GM12891 (cell line): ENCODE measurements around the gene OTOS.

Experiments
- DNase-seq: peaks from one replicate; pipeline ENCODE4 v3.0.0; 2011; ENCODE audit warnings: low spot score; ENCODE audit not compliant: insufficient read length
- FAIRE-seq: peaks from 2 replicates; lab custom pipeline; 2011; peaks lifted over from hg19 to GRCh38; lab: Jason Lieb, UNC
- PAX5 ChIP-seq: IDR thresholded peaks from 2 replicates; pipeline ENCODE4 v1.6.1; 2011; ENCODE audit warnings: low read length, moderate library complexity, mild to moderate bottlenecking; ENCODE audit not compliant: insufficient read depth, severe bottlenecking
- POLR2A ChIP-seq: IDR thresholded peaks from 2 replicates; pipeline ENCODE4 v1.6.1; 2011; ENCODE audit warnings: low read depth, low read length, control low read depth
- POLR2AphosphoS5 ChIP-seq: IDR thresholded peaks from 2 replicates; pipeline ENCODE4 v1.6.1; 2011; ENCODE audit warnings: low read depth, low read length, control low read depth
- POU2F2 ChIP-seq: IDR thresholded peaks from 2 replicates; pipeline ENCODE4 v1.6.1; 2011; ENCODE audit warnings: low read depth, mild to moderate bottlenecking, control low read depth, low read length, moderate library complexity
- SPI1 ChIP-seq: IDR thresholded peaks from 2 replicates; pipeline ENCODE4 v1.6.1; 2011; ENCODE audit warnings: low read depth, low read length, control low read depth
- TAF1 ChIP-seq: IDR thresholded peaks from 2 replicates; pipeline ENCODE4 v1.6.1; 2011; ENCODE audit warnings: low read depth, low read length, control low read depth

The OTOS gene

DNA sequence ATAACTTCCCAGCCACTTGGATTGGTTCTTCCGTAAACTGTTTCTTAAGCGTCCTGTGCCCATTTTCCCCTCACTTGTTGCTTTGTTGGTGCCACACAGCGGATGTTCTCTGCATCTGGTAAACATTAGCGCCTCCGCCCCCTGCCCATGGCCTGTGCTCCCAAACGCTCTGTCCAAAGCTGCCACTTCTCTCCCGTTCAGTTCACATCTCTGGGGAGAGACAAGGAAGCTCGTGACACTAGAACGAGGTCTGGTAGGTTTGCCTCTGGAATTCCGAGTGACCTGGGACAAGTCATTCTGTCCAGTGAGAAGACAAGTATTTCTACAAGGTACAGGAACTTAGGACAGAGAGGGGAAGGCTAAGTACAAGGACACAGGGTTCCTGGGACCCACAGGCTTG is 13.7 kb downstream of the OTOS start:
- no peak for FAIRE-seq
- no peak for DNase-seq
- TF ChIP-seq POU2F2, result no peak
- no peak for TF ChIP-seq POLR2A
- no peak for TF ChIP-seq POLR2AphosphoS5
- no peak for TF ChIP-seq SPI1
- TF ChIP-seq PAX5, result no peak
- no peak for TF ChIP-seq TAF1

DNA sequence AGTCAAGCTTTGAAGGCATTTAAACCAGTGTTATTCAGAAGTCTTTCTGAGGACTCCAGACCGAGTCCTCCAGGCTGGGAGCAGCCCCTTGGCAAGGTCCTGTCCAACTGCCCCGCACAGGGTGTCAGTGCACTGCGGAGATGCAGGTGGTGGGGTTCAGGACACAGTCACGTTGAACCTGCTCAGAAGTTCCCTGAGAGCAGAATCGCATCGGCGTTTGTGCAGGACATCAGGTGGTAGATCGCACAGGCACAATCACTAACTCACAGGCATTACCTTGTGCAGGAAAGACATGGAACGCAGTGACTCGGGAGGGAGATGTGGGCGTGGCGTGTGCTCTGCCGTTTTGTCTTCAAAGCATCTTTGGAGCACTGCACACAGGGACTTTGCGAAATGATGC is 14.7 kb downstream of the OTOS start:
- DNase-seq, result no peak
- TF ChIP-seq POLR2A, result no peak
- no peak for TF ChIP-seq POLR2AphosphoS5
- no peak for TF ChIP-seq SPI1
- no peak for TF ChIP-seq PAX5
- TF ChIP-seq POU2F2, result no peak
- no peak for TF ChIP-seq TAF1
- FAIRE-seq, result no peak

DNA sequence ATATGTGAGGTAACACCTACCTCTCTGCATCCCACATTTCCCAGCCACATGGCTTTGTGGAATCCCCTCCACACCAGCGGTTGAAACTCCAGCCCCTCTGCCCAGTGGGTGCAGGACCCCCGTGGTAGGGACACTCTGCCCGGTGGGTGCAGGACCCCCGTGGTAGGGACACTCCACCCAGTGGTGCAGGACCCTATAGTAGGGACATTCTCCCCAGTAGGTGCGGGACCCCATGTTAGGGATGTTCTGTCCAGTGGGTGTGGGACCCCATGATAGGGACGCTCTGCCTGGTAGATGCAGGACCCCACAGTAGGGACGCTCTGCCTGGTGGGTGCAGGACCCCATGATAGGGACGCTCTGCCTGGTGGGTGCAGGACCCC is 15.8 kb downstream of the OTOS start:
- no peak for FAIRE-seq
- no peak for DNase-seq
- no peak for TF ChIP-seq POU2F2
- TF ChIP-seq PAX5, result no peak
- no peak for TF ChIP-seq TAF1
- no peak for TF ChIP-seq SPI1
- TF ChIP-seq POLR2AphosphoS5, result no peak
- no peak for TF ChIP-seq POLR2A

DNA sequence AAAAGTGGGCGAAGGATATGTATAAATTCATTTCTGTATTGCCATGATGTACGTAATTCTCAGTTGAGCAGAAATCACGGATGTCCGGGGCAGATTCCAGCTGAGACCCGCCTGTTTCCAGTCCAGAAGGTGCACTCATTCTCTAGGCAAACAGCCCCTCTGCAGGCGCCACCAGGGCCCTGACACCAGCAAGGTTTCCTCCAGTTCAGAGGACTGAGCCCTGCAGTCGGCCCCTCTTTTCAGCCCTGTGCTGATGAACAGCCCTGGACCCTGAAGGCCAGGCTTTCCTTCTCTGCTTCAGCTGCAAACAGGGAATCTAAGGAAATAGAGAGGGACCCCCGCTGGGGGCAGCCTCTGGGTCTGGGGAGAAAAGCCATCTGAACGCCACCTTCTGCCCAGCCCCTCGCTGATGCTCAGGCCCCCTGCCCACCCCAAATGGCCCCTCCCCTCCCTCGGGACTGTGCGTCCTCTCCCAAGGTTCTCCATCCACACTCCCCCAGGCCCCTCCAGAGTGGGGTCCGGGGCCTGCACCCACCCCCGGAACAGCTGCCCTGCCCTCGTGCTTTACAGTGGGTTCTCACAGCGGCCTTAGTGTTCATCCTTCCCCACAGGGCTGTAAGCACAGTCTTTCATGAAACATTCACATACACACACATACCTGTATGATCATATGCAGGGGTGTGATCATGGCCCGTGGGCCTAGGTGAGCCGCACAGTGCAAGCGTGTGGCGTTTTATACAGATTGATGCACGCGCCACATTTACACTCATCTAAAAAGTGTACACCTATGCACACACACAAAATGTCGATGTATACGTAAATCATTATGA is 16.4 kb downstream of the OTOS start:
- DNase-seq, result no peak
- TF ChIP-seq POLR2AphosphoS5 (no peak), PAX5 (no peak), POLR2A (no peak), TAF1 (no peak), POU2F2 (no peak), SPI1 (no peak)

GRCh38 chr2:240121675-240122074 is 18.8 kb downstream of the OTOS start:
- TF ChIP-seq SPI1, result no peak
- no peak for TF ChIP-seq TAF1
- no peak for TF ChIP-seq POU2F2
- no peak for TF ChIP-seq POLR2A
- TF ChIP-seq POLR2AphosphoS5, result no peak
- FAIRE-seq, result no peak
- no peak for DNase-seq

More for the DNA sequence above, 16.4 kb downstream of the OTOS start:
- FAIRE-seq, result no peak

DNA sequence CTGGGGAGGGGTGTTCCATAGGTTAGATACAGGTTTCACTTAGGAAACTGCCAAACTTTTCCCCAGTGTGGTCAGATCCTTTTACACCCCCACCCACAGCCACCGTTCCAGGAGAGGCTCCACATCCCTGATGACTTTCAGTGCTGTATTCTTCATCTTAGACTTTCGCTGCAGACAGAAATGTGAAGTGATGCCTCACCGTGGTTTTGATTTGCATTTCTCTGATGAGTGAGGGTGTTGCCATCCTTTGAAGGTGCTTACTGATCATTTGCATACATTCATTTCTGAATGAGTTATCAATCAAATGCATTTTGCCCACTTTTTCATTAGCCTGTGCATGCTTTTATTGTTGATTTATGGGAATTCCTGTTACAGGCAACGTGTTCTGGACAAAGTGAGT is 19.3 kb downstream of the OTOS start:
- TF ChIP-seq SPI1 (no peak), POU2F2 (peak; percentile 81)
- DNase-seq, result no peak
- peak; percentile 71 for FAIRE-seq

- FAIRE-seq (no peak), DNase-seq (no peak)
- no peak for TF ChIP-seq SPI1
- no peak for TF ChIP-seq PAX5
- TF ChIP-seq POLR2AphosphoS5, result no peak
- no peak for TF ChIP-seq POU2F2
- no peak for TF ChIP-seq TAF1
- TF ChIP-seq POLR2A, result no peak
Measured at GRCh38 chr2:240114233-240114632, 26.2 kb downstream of the OTOS start.

DNA sequence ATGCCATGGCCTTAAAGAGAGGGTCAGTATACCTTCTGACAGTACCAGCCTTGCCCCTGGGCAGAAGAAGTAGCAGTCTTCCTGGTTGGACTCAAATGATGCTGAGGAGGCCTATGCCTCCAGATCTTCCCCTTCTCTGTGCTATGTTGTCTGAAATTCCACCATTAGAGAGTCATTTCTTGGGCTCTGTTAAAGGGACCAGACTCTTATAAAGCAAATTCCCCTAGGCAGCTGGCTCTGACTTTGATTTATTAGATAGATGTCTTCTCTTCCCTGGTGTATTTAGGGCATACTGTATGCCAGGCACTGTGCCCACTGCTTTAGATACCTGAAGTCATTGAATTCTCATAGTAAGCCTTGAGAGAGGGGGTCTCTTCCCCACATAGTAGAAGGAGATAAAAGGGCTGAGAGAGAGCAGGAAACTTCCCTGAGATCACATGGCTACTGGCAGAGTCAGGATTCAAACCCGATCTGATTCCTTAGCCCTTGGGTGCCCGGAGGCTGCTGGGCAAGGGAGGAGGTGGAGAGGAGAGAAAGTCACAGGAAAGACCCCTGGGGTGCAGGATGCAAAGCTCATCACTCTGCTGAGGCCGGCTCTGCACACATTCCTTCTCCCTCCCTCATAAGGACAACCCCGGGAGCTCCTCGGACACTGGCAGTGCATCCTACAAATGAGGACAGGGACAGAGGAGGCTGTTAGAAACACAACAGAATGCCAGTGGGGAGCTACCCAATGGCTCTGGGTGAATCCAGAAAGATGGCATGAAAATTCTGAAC is 27.4 kb downstream of the OTOS start:
- no peak for FAIRE-seq
- no peak for DNase-seq
- no peak for TF ChIP-seq POU2F2
- no peak for TF ChIP-seq TAF1
- no peak for TF ChIP-seq SPI1
- TF ChIP-seq PAX5, result no peak
- no peak for TF ChIP-seq POLR2AphosphoS5
- TF ChIP-seq POLR2A, result no peak

DNA sequence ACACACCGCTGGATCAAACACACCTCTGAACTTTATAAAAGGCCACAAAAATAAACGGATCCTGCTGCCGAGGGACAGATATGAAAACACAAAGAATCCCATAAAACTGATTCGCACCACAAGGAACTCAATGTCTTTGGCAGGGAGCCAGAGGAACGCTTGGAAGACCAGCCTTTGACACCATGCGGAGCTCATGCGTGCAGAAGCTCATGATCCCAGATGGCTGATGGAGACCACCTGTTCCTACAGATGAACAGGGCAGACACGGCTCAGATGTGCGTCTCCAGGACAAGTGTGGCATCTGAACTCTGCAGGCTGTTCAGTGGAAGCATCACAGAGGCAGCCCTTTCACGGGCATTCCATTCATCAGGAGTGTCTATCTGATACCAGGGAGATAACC is 29.2 kb downstream of the OTOS start:
- TF ChIP-seq POU2F2, result no peak
- TF ChIP-seq POLR2AphosphoS5, result no peak
- no peak for TF ChIP-seq TAF1
- no peak for TF ChIP-seq POLR2A
- TF ChIP-seq PAX5, result no peak
- no peak for TF ChIP-seq SPI1
- FAIRE-seq (no peak), DNase-seq (no peak)

DNA sequence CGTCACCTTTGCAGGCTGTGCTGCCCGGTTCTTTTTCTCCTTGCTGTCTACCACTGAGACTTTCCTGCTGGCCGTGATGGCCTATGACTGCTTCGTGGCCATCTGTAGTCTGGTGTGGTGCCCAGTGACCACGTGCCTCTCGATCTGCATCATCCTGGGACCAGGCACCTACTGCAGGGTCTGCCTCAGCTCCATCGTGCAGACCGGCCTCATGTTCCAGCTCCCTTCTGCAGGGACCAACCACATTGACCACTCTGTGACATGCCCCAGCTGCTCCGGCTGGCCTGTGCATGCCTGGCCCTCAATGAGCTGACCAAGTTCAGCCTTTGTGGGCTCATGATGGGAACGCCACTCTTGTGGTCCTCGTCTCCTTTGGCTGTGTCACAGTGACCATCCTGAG is 31.1 kb downstream of the OTOS start:
- TF ChIP-seq TAF1 (no peak), SPI1 (no peak), POU2F2 (no peak), PAX5 (no peak), POLR2A (no peak), POLR2AphosphoS5 (no peak)
- FAIRE-seq (no peak), DNase-seq (no peak)
